NCI-H1105 treated with DMSO at 0.1 percent for 48 hours (cell line): ENCODE measurements around the gene ARVCF.
A peak's percentile ranks its signal among the peaks of the same experiment; 100 is the strongest.

Experiments used
- DNase-seq: peaks from one replicate; lab custom pipeline; 2025; lab: John Stamatoyannopoulos, UW

Gene ARVCF

GRCh38 chr22:19973551-19974267 lies 42.9 kb downstream of the ARVCF start:
- DNase-seq: no peak

- no peak for DNase-seq
These were observed 43.7 kb downstream of the ARVCF start for GRCh38 chr22:19972652-19973550.

- no peak for DNase-seq
These were observed 44.4 kb downstream of the ARVCF start for GRCh38 chr22:19972251-19972650.

- no peak for DNase-seq
These were observed 45.1 kb downstream of the ARVCF start for GRCh38 chr22:19971276-19972124.

GRCh38 chr22:19970479-19971275 lies 45.9 kb downstream of the ARVCF start:
- DNase-seq: peak; percentile 12

- no peak for DNase-seq
These were observed 46.6 kb downstream of the ARVCF start for GRCh38 chr22:19970031-19970478.

- DNase-seq: no peak
These were observed 47.3 kb downstream of the ARVCF start for GRCh38 chr22:19969141-19969928.

GRCh38 chr22:19968450-19968891 lies 48.2 kb downstream of the ARVCF start:
- DNase-seq: no peak

GRCh38 chr22:19967850-19968449 lies 48.7 kb downstream of the ARVCF start:
- DNase-seq: no peak

GRCh38 chr22:19966908-19967750 lies 49.5 kb downstream of the ARVCF start:
- no peak for DNase-seq

GRCh38 chr22:19965771-19966709 lies 50.6 kb downstream of the ARVCF start:
- peak; percentile 70 for DNase-seq

GRCh38 chr22:19964701-19965386 lies 51.8 kb downstream of the ARVCF start:
- DNase-seq: no peak

GRCh38 chr22:19963863-19964642 lies 52.6 kb downstream of the ARVCF start:
- no peak for DNase-seq

- DNase-seq: no peak
These were observed 53.5 kb downstream of the ARVCF start for GRCh38 chr22:19962909-19963806.

- peak; percentile 68 for DNase-seq
These were observed 54.2 kb downstream of the ARVCF start for GRCh38 chr22:19962246-19962908.
